B cell (primary cell): ENCODE results near the gene MMP21.

Experiments
- CTCF ChIP-seq: fragments of 200-600 bp; IDR thresholded peaks from one replicate; pipeline ENCODE4 v1.8.0; 2022; ENCODE audit warnings: antibody characterized with exemption, mild to moderate bottlenecking
- EZH2 ChIP-seq: IDR thresholded peaks from 2 replicates; pipeline ENCODE4 v1.6.1; 2012; ENCODE audit warnings: borderline replicate concordance, low read depth, mild to moderate bottlenecking, moderate library complexity, low read length; ENCODE audit not compliant: insufficient read depth, poor library complexity, severe bottlenecking

GRCh38 chr10:125769175-125769574, 6.4 kb downstream of the MMP21 start:
- TF ChIP-seq CTCF (no peak), EZH2 (no peak)
